HG02759 (cell line): ENCODE data around the gene TACC2.

Experiments
- ATAC-seq: cut with Tn5 transposase; IDR thresholded peaks from one replicate; pipeline ENCODE4 v1.9.1; 2021; ENCODE audit warnings: mild to moderate bottlenecking, moderate library complexity; ENCODE audit not compliant: unreplicated experiment

The TACC2 gene

DNA sequence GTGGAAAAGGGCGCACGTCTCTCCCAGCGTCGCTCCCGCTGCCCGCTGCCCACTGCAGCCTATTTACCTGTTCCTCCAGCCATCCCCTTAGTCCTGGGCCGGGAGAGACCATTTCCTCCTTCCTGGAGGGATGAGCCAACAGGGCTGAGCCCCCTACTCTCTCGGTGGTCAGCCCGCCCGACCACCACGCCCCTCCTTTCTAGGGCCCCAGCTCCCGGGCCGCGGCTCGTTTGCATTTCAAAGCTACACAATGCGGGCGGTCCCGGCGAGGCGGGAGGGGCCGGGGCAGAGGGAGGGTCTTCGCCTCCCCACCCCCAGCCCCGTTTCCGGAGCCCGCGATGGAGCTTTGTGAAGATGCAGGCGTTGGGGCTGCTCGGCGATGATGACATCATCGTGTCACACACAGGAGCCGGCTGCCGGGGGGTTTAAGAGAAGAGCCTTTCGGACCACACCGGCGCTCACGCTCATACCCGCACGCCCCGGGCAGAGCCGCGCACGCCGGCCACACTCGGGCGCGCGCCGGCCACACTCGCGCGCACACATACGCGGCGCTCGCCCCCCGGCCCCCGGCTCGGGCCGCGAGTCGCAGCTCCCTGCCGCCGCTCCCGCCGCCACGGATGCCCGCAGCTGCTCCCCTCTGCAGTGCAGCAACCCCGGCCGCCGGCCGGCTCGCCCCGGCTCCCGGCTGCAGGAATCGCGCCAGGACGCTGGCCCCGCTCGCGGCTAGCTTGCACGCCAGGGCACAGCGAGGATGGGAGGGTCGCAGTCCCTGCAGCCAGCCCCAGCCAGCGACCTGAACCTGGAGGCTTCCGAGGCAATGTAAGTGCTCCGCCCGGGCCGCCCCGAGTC lies 174.4 kb downstream of the TACC2 start:
- no peak for ATAC-seq

DNA sequence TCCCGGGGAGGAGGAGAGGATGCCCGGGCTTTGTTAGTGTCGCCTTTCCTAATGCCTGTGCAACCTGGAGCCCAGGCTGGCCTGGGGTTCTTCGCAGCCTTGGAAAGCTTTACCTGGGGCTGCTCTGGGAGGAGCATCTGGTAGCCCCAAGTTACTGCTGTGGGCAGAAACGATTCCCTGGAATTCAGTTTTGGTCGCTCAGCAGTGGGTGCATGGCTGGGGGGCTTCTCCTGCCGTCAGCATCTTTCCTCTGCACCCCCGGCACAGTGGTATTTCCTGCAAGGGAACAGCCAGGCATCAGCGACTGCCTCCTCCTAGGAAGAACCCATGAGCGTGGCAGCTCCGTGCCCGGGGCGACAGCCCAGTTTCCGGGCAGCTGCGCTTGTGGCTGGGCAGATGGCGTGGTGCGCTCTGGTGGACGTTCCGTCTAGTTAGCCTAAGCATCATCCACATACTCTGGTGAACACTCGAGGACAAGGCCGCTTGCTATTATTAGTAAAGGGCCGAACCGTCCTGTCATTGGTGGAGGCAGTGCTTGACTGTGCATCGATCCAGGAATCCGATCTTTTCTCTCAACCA lies 175.1 kb downstream of the TACC2 start:
- ATAC-seq = no peak

DNA sequence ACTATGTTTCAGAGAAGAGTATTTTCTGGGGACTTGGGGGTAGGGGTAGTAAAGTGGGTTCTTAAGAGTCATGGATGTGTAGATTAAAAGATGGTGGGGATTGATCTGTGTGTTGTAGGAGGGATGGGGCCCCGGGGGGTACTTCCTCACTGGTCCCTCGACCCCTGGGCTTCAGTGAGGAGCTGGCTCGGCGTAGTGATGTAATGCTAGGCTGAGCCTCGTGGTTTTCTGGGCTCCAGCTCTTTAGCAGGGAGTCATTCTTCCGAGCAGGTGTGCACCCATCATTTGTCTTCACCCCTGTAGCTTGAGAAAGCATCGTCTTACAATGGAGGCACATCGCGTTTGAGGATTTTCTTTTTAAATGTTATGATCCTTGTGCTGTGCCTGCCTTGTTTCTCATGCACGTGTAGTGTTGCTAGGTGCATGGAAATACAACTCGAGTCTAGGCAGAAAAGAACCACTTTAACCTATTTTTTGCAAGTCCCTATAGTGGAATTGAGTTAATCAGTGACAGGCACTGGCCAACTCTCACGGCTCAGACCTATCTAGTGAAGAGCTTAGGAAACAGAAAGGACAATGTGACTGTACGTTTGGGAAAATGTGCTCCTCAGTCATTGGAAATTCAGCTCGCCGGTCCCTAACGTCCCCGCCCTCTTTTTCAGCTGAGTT lies 176.0 kb downstream of the TACC2 start:
- no peak for ATAC-seq

DNA sequence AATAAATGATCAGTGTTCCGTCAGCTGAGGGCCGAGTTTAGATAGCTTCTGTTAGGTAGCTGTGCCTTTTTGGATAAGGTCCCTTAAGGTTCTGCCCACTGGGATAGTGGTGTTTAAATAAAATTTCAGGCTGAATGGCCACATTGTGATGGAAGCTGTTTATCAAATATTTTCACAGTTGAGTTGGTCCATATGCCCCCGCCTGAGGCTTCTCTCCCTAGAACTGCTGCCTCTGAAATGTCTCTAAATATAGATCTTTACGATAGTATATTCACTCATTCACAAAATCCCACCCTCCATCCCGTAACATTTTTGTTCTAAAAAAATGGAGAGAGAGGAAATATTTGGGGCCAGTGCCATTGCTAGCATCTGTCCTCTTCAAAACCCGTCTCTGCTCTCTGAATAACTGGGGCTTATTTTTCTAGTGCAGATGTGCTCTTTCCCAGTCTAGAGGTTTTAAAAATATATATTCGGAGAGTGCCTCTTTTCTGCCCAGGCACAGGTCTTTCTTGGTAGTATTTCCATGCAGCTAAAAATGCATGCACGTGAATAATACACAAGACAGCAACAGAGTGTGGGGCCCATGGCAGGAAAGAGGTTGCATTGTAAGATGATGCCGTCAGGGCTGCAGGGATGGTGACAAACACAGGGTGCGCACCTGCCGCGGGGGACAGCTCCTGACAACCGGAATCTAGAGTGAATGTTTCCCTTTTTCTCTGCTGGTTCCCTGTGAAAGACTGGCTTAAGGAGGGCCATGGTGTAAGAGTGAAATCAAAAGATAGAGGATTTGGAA lies 176.7 kb downstream of the TACC2 start:
- no peak for ATAC-seq

DNA sequence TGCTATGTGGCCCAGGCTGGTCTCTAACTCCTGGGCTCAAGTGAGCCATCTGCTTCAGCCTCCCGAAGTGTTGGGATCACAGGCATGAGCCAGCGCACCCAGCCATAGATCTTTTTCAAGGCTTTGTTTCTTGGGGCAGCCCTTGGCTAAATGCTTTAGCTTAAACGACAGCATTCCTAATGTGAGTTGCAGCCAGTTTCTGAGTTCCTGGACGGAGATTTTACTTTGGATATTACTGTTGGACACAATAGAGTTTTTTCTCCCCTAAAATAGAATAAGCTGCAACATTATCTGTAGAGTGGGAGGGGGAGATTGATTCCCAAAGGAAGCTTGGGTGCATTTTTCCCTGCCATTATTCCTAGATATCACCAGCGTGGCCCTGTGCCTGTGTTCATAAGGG lies 179.1 kb downstream of the TACC2 start:
- ATAC-seq = no peak

DNA sequence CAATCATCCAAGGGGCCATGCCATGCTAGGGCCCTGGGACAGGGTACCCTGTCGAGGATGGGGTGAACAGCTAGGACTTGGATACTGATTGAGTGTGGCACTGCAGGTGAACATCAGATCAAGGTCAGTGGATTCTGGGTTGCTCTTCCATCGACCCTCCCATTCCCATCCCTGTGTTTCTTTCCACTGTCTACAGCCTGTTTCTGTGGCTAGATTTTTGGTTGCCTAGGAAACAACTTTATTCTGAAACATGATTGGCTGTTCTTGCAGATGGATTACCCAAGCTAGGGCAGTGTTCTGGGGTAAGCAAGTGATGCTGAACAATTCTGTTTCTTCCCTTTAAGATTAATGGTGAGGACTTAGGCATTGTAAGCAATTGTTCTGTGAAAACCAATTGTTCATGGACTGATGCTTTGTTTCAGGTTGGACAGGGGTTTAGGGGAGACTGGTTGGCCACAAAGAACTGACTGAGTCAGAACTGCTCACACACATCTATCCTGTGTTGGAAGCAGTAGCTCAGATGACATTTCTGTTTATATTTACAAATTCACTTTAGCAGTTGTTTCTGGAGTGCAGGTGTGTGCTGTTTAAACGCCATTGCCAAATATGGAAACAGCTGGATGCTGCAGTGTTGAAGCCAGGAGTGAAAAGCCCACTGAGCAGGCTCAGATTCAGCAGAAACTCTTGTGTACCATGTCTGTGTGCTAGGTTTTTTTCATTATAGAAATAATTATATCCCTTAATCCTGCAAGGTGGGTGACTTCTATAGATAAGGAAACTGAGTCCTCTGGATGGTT lies 179.8 kb downstream of the TACC2 start:
- ATAC-seq = no peak

DNA sequence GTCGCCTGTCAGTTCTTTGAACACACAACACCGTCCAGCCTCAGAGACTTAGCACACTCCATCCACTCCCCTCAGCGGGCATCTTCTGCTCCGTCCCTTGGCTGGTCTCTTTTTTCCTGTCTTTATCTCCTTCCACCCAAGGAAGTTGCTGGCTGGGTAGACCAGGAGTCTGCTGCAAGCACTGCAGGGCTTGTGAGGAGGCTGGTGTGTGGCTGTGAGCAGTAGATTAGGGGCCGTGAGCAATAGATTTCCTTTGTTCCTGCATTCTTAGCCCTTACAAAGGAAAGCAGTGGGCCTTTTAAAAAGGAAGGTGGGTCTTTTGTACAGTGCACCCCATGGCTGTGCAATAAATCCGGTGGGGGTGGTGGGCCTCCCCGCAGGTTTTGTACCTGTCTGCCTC lies 181.8 kb downstream of the TACC2 start:
- no peak for ATAC-seq

DNA sequence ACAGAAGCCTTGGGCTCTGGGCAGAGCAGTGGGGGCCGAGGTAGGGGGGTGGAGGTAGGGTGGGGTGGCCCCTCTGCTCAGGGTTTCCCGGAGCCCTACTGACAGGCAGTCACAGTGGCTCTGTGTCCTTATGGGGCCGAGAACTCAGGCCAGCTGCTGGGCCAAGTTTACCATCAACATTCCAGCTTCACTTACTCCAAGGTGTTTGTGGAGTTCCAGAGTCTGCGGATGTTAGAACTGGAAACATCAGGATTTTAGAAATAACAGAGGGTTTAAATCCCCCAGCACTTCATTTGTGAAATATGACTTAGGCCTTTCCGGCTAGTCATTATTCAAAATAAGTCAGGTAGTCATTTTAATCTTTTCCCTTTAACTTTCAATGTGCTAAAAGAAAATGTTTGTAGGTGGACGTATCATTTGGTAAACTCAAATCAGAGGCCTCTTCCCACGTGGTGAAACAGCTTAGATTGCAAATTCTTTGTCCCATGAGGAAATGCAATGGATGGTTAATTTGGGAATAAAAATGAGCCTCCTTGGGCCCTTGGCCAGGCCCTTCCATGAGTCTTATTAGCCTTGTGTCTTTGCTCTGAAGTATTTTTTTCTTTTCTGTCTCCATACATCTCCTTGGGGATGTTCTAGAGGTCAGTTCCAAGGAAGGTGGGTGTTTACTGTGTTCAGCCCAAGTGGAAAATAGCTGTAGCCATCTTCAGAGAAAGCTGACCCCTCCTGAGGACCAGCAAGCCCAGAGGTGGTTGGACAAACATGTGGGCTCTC lies 182.5 kb downstream of the TACC2 start:
- ATAC-seq = no peak

DNA sequence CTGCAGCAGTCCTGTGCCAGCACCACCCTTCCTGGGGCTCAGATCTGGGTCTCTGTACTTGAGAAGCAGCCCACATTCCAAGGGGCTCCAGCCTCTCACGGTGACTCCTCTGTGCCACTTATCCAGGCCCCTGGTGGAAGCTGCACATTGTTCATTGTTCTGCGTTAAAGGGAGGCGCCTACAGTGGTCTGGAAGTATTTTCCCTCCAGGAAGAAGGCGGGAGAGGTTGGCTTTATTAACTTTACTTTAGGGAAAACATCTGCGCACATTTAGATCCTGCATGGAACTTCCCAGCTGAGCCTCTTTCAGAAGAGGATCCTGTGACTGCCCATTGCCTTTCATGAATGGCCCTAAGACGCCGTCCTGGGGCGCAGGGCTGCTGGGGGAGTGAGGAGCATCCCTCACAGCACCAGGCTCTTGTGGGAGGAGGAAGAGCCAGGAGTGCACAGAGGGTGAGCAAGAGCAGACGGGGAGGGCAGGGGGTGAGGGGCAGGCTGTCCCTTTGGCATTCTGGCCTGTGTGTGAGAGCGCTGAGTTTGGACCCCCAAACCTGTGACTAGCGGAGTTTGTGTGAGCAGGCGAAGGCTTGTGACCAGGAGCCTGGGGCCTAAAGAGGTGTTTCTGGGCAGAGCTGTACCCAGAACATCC lies 183.5 kb downstream of the TACC2 start:
- no peak for ATAC-seq

DNA sequence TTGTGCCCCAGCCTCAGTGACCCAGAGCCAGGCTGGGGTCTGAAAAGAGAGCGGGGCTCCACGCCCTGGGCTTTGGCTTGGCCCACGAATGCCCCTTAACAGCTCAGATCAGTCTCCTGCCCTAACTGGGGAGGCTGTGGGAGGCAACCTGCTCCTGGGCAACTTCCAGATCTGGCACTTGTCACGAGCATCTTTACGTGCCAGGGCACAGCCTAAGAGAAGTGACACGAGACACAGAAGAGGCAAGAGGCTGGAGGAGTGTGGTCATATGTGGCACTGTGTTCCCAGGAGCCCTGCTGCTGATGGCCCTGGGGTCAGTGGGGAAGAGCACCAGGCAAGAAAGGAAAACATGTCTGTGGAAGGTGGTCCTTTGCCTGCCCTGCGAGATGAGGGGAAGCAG lies 184.4 kb downstream of the TACC2 start:
- no peak for ATAC-seq

DNA sequence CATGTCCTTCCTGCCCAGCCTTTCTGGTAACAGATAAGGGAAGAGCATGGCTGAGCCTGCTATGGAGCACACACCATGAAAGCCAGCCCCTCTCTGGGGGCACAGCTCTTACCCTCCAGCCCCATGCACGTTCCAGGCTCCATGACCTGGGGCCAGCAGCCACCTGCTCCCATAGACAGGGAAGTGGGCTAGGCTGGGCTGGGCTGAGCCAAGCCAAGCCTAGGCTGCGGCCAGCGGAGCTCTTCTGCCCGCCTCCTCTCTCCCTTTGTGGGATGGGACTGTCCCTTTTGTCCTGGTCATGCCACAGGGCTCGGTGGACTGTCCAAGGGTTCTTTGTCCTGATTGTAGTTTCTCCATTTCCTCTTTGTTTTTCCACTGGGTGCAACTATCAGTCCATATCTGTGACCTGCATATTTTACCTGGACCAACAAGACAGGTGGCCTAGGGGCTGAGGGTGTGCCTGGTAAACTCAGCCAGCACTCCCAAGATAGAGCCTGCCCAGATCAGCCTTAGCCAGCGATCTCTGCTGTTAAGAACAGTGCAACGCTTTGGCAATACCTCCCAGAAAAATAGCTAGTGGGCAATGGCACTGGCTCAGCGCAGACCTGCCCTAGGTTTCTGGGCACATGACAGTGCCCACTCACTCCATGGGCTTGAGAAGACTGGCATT lies 184.9 kb downstream of the TACC2 start:
- no peak for ATAC-seq

DNA sequence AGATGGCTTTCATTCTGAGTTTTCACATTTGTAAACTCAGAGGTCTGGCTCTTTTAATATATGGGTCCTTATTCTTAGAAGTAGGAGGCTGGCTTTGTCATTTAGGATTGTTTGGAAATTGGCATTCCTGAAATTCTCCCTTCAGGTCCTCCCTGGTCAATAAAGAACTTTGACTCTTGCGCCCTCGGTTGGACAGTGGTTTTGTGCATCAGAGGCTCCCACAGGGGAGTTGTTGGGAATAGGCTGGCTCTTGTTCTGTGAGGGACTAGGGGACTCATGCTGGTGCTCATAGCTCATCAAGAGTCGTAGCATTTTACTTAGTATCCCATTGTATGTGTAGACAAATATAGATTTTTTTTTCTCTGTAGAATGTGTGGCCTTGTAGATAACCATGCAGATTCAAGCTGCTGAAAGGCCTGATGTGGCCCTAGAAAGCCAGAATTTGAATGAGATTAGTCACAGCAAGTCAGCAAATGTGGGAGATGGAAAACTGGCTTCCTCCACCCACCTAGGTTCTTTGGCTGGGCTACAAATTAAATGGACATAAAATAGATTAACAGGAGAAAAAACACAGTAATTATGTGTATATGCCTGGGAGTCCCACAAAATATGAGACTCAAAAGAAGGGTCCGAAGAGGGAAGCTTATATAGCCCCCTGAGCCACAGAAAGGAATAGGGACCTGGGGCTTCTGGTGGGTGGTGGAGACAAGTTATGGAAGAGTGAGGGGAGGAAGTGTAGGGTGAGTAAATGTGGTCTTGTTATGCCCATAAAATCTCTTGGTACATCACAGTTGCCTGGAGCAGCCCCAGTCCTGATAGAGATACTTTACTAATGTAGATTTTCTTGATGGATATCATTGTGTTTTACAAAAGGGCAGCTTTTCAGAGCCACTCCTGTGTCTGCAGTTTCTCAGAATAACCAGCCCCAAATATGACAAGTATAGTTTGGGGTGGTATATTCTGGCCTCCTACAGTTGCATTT lies 187.6 kb downstream of the TACC2 start:
- ATAC-seq = no peak

DNA sequence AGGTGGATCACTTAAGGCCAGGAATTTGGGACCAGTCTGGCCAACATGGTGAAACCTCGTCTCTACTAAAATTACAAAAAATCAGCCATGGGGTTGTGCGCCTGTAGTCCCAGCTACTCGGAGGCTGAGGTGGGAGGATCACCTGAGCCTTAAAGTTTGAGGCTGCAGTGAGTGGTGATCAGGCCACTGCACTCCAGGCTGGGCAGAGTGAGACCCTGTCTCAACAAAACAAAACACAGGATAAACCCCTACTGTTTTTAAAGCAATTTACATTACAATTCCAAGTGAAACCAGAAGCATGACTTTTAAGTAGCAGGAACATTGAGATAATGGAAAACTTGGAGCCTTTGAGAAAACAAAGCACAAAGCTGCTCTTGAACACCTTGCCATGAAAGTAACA lies 189.7 kb downstream of the TACC2 start:
- ATAC-seq = no peak

DNA sequence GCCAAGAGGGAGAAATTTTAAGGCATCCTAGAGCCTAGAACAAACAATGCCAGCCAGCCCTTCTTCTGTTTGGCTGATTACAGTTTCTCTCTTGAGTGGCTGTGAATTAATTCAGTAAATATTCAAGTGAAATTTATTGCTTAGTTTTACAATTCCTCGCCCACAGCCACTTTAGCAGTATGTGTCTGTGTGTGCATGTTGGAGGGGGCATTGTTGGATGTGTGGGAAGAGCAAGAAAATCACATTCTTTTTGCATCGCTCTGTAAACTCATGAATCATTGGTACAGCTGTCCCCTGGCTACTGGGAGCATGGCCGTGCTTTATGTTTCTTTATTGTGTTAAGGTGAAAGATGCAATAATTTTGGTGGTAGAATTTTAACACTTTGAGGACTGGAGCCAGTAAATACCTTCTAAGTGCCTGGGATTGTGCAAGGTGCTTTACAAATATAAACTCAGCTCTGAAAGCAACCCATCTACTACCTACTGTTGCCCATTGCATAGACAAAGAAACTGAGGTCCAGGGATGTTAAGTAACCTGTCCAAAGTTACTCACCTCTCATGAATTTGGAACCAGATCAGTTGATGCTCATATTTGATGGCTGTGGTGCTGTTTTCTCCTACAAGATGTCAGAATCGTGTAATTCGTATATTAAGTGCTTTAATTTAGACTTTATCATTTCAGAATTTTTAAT lies 192.2 kb downstream of the TACC2 start:
- no peak for ATAC-seq

DNA sequence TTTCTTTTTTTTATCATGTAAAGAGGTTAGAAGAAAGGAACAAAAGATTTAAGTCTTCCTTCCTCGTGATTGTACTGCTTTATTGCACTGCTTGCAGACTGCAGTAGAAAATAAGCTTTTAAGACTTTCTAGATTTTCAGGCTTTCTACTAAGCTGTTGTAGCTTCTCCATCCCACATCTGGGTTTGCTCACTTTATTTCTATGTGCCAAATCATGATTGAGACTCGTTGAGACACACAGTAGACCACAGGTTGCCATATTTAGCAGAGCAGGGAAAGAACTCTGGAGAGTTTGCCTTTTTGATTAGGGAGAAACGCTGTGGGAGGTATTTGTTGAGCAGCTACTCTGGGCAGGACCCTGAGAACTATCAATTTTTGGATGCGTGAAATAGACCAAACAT lies 192.9 kb downstream of the TACC2 start:
- no peak for ATAC-seq

DNA sequence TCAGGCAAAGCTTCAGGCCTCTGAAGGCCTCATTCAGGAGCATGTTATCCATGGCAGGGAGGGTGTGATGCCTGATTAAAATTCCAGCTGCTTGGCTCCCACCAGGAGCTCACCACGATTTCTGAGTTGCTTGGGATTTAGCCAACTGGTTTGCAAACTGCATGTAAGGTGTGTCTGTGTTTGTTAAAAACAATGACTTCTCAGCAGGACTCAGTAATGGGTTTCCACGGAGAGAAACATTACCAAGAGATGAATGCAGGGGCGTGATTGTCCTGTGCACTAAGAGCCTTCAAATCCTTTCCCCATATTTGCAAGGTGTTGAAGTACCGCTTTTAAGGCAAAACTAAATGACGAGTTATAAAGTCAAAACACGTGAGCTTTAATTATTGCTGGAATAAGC lies 193.3 kb downstream of the TACC2 start:
- ATAC-seq = no peak

DNA sequence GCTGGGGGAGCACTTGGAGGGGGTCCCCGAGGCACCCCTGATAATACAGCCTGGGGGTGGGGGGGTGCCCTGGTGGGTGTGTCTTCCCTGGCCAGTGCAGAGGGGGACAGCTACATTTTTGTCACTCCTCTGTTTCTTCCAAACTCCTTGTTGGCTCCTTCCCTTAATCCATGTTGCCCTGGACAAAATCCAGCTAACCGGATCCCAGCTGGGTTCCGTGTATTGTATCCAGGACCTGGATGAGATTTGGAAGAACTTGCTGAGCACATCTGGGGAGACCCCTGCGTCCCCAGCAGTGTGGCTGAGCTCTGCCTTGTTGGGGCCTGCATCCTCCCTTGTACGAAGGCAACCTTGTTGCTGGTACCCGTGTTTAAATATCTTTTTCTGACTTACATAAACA lies 195.3 kb downstream of the TACC2 start:
- ATAC-seq = no peak
